ENCODE data around the gene PPM1A.

DNA sequence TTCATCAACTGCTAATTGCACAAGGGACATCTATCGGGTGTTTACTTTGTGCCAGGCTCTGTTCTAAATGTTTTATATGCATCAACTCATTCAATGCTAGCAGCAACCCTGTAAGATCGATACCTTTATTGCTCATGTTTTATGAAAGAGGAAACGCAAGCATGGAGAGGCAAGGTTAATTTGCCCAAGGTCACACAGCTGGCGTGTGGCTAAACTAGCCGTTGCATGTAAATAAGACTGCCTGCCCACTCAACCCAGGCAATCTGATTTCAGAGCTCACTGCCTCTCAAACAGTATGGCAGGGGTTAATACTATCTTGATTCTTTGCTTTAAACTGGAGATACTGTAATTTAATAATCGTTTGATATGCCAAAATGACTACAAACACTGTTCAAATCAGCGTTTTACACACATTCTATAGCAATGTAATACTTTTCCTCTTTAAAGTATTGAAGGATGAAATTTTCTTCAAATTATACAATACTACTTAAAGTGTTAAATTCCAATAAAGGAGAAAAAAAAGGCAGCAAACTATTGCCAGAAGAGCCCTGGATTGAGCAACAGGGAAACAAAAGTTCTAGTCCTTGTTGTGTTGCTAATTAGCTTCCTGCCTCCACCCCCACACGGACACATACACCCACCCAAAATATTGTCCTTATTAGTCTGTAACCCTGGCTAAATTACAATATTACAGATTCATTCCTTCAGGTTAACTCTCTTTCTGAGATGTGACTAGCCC is 44.7 kb upstream of the PPM1A start:
- TF ChIP-seq EGR1 (IDR thresholded peaks at IDR 0.05), result no peak
- no peak for TF ChIP-seq EP300 (IDR thresholded peaks at IDR 0.05; ENCODE audit: borderline replicate concordance)
- no peak for TF ChIP-seq YY1 (IDR thresholded peaks at IDR 0.05; ENCODE audit: low read depth)
- TF ChIP-seq ZBTB7A (IDR thresholded peaks at IDR 0.05; ENCODE audit: low read depth), result no peak
- no peak for TF ChIP-seq CREB1 (IDR thresholded peaks at IDR 0.05; ENCODE audit: low read depth)
- no peak for TF ChIP-seq TEAD4 (IDR thresholded peaks at IDR 0.05)
- TF ChIP-seq, protein P1, sequence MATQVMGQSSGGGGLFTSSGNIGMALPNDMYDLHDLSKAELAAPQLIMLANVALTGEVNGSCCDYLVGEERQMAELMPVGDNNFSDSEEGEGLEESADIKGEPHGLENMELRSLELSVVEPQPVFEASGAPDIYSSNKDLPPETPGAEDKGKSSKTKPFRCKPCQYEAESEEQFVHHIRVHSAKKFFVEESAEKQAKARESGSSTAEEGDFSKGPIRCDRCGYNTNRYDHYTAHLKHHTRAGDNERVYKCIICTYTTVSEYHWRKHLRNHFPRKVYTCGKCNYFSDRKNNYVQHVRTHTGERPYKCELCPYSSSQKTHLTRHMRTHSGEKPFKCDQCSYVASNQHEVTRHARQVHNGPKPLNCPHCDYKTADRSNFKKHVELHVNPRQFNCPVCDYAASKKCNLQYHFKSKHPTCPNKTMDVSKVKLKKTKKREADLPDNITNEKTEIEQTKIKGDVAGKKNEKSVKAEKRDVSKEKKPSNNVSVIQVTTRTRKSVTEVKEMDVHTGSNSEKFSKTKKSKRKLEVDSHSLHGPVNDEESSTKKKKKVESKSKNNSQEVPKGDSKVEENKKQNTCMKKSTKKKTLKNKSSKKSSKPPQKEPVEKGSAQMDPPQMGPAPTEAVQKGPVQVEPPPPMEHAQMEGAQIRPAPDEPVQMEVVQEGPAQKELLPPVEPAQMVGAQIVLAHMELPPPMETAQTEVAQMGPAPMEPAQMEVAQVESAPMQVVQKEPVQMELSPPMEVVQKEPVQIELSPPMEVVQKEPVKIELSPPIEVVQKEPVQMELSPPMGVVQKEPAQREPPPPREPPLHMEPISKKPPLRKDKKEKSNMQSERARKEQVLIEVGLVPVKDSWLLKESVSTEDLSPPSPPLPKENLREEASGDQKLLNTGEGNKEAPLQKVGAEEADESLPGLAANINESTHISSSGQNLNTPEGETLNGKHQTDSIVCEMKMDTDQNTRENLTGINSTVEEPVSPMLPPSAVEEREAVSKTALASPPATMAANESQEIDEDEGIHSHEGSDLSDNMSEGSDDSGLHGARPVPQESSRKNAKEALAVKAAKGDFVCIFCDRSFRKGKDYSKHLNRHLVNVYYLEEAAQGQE (IDR thresholded peaks at IDR 0.05; ENCODE audit: low read depth), result no peak
- TF ChIP-seq TCF12 (IDR thresholded peaks at IDR 0.05; ENCODE audit: low read depth), result no peak
- no peak for TF ChIP-seq RAD21 (IDR thresholded peaks at IDR 0.05; ENCODE audit: low read depth)
- TF ChIP-seq CEBPB (IDR thresholded peaks at IDR 0.05), result no peak
- TF ChIP-seq NFIC (IDR thresholded peaks at IDR 0.05), result no peak
- no peak for TF ChIP-seq MAX (IDR thresholded peaks at IDR 0.05)
